GM12865 (cell line): ENCODE measurements around the gene PLXDC1.

Source experiments
- DNase-seq: peaks from one replicate; pipeline ENCODE4 v3.0.0; 2010; ENCODE audit warnings: low read depth
- H3K4me3 ChIP-seq: 2 replicates; pipeline ENCODE4 v1.5.1; 2011; ENCODE audit warnings: mild to moderate bottlenecking, low read depth, low read length, control low read depth
- TF ChIP-seq, protein P1 (sequence below): IDR thresholded peaks from 2 replicates; pipeline ENCODE4 v1.5.1; 2011; ENCODE audit warnings: low read length, control low read depth, low read depth, inconsistent platforms; ENCODE audit not compliant: insufficient read depth; ENCODE audit errors: missing control alignments

PLXDC1 gene

DNA sequence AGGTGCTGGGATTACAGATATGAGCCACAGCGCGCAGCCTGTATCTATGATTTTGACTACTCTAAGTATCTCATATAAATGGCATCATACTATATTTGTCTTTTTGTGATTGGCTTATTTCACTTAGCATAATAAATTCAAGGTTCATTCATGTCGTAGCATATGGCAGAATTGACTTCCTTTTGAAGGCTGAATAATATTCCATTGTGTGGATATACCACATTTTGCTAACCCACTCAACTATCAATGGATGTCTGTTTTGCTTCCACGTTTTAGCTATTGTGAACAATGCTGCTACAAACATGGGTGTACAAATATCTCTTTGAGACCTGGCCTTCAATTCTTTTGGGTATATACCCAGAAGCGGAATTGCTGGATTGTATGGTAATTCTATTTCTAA, 10.1 kb downstream of the PLXDC1 start:
- TF ChIP-seq, protein P1, sequence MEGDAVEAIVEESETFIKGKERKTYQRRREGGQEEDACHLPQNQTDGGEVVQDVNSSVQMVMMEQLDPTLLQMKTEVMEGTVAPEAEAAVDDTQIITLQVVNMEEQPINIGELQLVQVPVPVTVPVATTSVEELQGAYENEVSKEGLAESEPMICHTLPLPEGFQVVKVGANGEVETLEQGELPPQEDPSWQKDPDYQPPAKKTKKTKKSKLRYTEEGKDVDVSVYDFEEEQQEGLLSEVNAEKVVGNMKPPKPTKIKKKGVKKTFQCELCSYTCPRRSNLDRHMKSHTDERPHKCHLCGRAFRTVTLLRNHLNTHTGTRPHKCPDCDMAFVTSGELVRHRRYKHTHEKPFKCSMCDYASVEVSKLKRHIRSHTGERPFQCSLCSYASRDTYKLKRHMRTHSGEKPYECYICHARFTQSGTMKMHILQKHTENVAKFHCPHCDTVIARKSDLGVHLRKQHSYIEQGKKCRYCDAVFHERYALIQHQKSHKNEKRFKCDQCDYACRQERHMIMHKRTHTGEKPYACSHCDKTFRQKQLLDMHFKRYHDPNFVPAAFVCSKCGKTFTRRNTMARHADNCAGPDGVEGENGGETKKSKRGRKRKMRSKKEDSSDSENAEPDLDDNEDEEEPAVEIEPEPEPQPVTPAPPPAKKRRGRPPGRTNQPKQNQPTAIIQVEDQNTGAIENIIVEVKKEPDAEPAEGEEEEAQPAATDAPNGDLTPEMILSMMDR, result no peak
- no peak for DNase-seq
- H3K4me3 ChIP-seq, result no peak overlapping the region

DNA sequence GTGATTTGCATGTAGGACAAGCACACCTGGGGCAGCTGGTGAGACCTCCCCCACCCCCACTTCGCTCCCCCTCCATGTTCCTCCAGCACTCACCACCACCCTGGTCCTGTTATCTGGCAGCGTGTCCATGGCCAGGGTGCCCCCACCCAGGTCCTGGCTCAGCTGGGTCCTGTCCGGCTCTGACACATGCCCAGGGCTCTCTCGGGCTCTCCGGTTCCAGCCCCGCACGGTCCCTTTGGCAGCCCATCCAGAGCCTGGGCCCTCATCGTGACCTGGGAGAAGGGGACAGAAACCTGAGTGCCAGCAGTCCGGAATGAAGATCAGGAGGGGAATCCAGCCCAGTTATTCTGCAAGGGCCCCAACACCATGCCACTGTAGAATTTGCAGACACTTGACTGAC, 11.9 kb downstream of the PLXDC1 start:
- no peak overlapping the region for H3K4me3 ChIP-seq
- DNase-seq, result no peak
- TF ChIP-seq, protein P1, result no peak

DNA sequence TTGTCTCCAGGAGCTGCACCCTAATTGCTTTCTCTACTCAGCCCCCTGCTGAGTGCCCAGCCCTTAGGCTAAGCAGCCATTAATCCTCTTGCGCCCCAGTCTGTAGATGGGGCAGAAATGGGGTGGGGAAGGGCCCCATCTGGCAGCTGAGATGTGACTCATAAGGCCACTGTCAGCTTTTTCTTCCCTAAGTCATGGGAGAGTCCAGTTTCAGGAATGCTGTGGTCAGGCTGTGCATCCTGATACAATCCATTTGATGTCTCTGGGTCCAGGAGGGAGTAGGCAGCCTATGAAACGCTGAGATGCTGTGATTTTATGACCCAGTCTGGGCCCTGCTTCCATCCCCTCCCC, 12.3 kb downstream of the PLXDC1 start:
- TF ChIP-seq, protein P1, result no peak
- H3K4me3 ChIP-seq, result no peak overlapping the region
- no peak for DNase-seq

DNA sequence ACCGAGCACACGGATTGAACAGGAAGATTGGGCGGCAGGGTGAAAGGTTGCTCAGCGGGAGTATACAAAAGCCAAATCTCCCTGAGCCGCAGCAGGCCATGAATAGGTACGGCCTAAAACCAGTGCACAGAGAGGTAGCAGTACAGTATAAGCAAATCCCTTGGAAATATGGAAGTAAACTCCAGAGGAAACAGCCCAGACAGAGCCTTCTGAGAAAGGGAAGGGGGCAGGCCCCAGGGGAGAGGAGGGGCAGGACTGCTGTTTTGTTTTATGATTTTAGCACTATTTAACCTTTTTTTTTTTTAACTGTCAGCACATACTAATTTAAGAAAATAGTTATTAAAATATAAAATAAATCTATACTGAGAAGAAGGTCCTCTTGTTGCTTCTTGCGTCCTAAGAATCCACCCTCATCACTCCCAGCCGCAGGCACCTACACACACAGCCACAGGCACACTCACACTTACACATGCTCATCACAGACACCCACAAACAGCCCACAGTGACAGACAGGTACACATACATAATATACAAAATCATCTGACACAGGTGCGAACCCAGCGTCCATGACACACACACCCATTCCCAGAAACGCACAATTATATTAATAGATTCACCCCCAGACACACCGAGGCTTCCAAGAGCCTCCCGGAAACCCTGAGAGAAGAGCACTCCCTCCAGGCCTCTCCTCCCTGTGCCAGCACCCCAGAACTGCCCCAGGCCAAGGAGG, 12.8 kb downstream of the PLXDC1 start:
- TF ChIP-seq, protein P1, result no peak
- DNase-seq, result no peak
- no peak overlapping the region for H3K4me3 ChIP-seq

DNA sequence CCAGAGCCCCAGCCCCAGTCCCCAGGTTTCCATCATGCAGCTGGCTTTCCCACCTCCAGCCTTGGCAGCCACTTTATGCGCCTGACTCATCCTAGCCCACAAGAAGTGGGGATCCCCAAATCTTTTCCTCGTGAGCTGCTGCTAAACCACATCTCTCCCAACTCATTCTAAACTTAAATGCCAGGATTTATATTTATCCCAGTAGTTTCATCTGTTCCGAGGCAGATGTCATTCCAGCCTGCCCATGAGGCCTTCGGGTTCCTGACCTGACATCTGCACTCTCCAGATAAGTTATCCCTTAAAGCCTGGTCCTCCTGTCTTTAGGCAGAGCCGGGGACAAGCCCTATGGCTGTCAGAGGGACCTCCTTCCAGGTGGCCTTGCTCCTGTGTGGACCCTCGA, 16.6 kb downstream of the PLXDC1 start:
- no peak for DNase-seq
- TF ChIP-seq, protein P1, result no peak
- H3K4me3 ChIP-seq, result no peak overlapping the region

DNA sequence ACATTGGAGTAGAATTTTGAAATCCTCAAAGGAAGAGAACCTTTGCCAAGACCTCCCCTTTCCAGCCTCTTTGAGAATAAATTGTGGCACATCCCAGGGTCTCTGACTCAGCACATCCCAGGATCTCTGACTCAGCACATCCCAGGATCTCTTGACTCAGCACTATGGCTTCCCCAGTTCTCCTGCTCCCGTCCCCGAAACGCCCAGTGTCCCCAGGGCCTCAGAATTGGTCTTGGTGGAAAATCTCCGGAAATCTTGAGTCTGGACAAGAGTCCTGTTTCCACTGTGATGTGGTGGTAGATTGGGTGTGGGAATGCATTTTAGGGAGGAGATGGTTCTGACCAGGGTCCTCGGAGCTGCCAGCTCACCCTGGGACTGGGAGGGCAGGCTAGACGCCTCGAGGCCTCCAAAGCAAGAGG, 19.2 kb downstream of the PLXDC1 start:
- TF ChIP-seq, protein P1, result no peak
- DNase-seq, result no peak
- H3K4me3 ChIP-seq, result no peak overlapping the region

DNA sequence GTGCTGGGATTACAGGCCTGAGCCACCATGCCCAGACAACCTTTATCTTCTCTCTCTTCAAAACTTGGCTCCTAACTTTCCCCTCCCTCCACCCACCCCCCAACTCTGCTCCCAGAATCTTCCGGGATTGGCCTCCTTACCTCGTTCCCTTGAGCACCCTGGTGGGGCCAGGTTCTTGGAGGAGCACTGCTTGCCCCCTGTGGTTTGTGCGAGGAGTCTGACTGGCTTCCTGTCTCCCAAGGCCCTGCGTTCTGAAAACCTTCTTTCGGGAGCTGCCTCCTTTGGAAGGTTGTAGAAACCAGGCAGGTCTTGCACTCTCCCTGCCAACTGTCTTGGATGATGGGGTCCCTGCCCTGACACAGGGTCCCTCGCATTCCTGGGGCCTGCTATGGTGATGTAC, 19.8 kb downstream of the PLXDC1 start:
- no peak overlapping the region for H3K4me3 ChIP-seq
- TF ChIP-seq, protein P1, result no peak
- DNase-seq, result no peak
